UCSD-AML1 (cell line): ENCODE results near the gene CCR6.

Source experiments
- DNase-seq: peaks from one replicate; lab custom pipeline; 2025; ENCODE audit not compliant: unreplicated experiment; lab: John Stamatoyannopoulos, UW

Gene CCR6

DNA sequence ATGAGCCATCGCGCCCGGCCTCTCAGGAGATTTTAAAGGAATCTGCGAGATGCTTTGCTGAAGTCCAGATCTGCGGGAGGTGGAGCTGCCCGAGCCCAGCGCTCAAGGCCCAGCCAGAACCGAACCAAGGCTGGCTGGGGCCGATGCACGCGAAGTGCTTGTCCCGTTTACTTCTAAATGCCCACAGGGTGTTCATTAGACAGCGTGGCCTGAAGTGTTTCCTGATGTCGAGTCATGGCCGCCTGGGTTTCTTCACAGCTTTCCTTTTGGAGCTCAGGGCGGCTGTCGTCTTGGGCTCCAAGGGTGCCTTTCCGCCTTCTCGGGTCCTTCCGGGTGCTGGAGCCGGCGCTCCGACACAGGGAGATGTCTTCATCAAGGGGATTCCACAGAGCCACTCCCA, 25.1 kb upstream of the CCR6 start:
- no peak for DNase-seq

DNA sequence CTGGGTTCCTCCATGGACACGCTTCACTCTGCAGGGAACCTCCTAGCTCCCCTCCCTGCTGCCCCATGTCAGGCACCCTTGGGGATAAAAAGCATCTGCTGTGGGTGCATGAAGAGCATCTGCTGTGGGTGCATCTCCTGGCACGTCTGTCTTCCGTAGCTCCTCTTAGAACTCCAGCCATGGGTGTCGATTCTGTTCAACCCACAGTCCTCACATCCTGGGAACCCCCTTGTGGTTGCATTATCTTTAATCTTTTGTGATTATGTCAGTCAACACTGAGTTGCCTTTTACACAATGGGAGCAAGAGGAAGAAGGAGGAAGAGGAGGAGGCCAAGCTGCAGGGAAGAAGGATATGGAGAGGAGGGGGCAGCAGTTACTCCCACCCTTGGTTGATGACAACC, 24.1 kb upstream of the CCR6 start:
- DNase-seq: no peak

GRCh38 chr6:167099707-167100106, 23.2 kb upstream of the CCR6 start:
- DNase-seq: no peak

GRCh38 chr6:167100241-167100674, 22.6 kb upstream of the CCR6 start:
- DNase-seq: no peak

DNA sequence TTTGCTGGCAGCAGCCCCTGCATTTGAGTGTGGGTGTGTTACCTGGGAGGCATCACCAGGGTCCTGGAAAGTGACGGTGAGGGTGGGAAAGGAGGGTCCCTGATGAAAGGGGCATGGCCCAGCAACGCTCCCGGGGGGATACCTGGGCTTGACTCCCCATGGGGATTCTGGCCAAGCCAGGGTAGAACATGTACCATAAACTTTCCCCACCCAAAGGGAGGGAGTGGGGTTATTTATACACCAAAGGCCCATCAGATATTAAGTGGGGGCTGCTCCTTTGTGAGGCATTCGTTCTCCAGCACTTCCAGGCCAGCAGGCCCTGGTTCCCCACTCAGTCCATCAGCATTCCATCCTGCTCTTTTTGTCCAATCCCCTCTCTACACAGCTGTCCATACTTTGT, 20.6 kb upstream of the CCR6 start:
- DNase-seq: no peak

- DNase-seq: no peak
These were observed 19.6 kb upstream of the CCR6 start for GRCh38 chr6:167103041-167103891.

DNA sequence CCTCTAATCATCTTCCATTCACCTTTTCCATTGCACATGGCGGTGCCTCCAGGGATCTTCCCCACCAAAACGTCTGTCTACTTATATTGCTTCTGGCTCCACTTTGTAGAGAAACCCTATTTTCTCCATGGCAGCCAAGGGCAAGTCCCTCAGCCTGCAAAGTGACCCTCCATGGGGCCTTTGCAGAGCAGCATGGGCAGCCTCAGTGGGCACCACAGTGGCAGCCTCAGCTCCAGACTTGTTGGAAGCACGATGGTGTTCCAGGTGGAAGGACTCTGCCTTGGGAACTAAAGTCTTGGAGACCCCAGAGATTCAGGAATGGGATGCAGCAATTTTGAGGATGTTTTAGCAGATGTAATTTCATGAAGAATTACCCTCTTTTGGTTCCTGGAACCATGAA, 18.5 kb upstream of the CCR6 start:
- no peak for DNase-seq

GRCh38 chr6:167105060-167105459, 17.8 kb upstream of the CCR6 start:
- no peak for DNase-seq

DNA sequence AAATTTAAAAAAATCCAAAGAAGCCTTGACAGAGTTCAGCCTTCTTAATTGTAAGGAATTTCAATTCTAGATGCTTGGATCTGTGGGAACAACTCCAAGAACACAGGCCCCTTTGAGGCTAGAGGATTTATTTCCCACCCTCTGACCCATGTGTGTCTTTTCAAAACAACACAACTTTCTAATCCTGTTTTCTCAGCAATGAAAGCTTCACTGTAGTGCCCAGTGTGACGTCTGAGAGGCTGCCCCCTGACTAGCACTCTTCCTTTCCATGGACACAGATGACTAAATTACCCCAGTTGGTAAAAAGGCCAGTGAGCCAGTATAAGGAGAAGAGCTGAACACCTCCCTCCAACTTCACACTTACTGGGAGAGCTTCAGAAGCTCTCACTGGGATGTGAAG, 16.5 kb upstream of the CCR6 start:
- no peak for DNase-seq

- DNase-seq: no peak
These were observed 15.1 kb upstream of the CCR6 start for GRCh38 chr6:167107787-167108186.

GRCh38 chr6:167108278-167108677, 14.6 kb upstream of the CCR6 start:
- no peak for DNase-seq

DNA sequence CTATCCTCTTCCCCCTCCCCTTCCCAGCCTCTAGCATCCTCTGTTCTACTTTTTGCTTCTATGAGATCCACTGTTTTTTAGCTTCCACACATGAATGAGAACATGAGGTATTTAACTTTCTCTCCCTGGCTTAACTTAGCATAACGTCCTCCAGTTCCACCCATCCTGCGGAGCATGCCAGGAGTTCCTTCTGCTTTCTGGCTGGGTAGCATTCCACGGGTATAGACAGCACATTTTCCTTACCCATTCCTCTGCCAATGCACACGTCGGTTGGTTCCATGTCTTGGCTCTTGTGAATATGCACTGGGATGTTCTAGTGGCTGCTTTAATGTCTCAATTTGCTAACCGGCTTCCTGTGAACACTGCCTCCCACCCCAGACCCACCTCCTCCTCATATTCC, 13.2 kb upstream of the CCR6 start:
- DNase-seq: no peak

DNA sequence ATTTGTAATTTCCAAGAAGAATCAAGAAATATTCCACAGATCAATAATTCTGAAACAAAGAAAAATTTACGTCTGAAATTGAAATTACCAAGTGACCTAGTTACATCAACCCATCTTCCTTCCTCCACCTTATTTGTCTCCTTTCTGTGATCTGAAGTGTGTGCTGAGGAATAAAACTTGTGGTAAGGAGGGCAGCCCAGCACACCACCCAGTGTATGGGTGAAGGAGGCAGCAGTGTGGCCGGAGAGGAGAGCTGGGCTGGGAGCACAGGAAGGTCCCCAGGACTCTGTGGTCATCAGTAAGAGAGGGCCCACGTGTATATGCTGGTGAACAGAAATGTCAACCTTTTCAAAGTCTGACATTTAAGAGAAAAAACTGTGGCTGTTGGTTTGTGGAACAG, 11.3 kb upstream of the CCR6 start:
- no peak for DNase-seq

GRCh38 chr6:167112421-167112820, 10.5 kb upstream of the CCR6 start:
- DNase-seq: no peak

GRCh38 chr6:167113047-167113754, 9.7 kb upstream of the CCR6 start:
- no peak for DNase-seq

GRCh38 chr6:167113935-167114910, 8.7 kb upstream of the CCR6 start:
- DNase-seq: no peak

- no peak for DNase-seq
These were observed 7.8 kb upstream of the CCR6 start for GRCh38 chr6:167115054-167115453.

GRCh38 chr6:167116109-167116837, 6.6 kb upstream of the CCR6 start:
- no peak for DNase-seq

DNA sequence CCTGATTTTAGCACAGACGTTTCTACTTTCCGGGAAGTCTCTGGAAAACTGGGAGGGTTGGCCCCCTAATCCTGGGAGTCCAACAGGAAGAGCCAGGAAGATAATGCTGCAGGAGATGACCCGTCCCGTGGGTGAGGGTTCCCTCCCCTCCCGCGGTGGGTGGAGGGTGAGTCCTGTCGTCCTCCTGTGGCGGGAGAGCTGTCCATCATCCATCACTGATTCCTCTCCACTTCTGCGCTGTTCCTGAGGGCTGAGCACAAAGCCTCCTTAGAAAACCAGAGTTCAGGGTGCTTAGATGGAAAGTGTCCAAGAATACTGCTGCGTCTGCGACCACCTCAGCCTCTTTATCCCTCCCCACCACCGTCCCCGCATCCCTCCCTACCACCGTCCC, 6.1 kb upstream of the CCR6 start:
- DNase-seq: no peak

DNA sequence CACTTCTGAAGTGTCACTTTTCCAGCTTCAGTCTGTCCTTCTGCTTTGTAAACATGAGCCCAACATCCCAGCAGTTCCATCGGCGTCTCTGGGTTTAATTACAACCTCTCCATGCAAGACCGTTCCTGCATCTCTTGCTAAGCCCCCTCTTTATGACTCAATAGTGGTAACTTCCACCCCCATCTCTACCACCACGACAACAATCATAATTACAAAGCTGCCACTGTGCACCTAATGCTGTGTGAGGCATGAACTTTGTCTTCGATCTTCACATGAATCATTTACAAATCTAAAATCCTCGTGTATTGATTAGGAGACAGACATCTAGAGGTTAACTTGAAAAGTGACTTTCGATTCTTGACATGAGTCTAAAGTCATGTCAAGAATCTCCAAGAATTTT, 4.9 kb upstream of the CCR6 start:
- DNase-seq: no peak

DNA sequence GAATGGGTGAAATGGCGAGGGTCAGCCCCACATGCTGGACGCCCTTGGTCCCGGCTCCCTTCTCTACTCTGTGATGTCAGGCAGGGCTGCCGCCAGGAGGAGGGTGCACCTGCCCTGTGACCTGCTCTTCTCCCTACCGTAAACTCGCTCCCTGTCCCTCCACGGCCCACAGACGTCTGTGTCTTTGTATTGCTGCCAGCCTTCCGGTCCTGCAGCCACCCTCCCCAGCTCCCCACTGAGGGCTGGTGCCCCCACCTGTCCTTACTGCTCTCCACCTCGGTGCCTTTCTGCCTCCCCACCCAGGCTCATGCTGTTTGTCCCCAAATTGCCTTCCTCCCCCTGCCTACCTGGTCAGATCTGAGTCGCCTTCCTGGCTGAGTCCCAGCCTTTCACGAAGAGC, 4.1 kb upstream of the CCR6 start:
- DNase-seq: no peak
